GM12873 (cell line): ENCODE measurements around the gene NTN1.

Experiments used
- CTCF ChIP-seq: IDR thresholded peaks from 2 replicates; pipeline ENCODE4 v1.5.1; 2012; ENCODE audit warnings: low read depth, mild to moderate bottlenecking, moderate library complexity, low read length, control low read depth; ENCODE audit not compliant: insufficient read depth; ENCODE audit errors: missing control alignments

The NTN1 gene

GRCh38 chr17:9035249-9035648 lies 13.9 kb downstream of the NTN1 start:
- no peak for TF ChIP-seq CTCF

GRCh38 chr17:9036336-9036735 lies 15.0 kb downstream of the NTN1 start:
- TF ChIP-seq CTCF = no peak

- no peak for TF ChIP-seq CTCF
Measured at GRCh38 chr17:9037736-9038135, 16.4 kb downstream of the NTN1 start.

- TF ChIP-seq CTCF = no peak
Measured at GRCh38 chr17:9038380-9038779, 17.1 kb downstream of the NTN1 start.

GRCh38 chr17:9044772-9045463 lies 23.6 kb downstream of the NTN1 start:
- no peak for TF ChIP-seq CTCF

- no peak for TF ChIP-seq CTCF
Measured at GRCh38 chr17:9050801-9051401, 29.6 kb downstream of the NTN1 start.

- no peak for TF ChIP-seq CTCF
Measured at GRCh38 chr17:9051561-9051960, 30.3 kb downstream of the NTN1 start.
